H1 (cell line): ENCODE measurements around the gene AGAP1. TPM values are rescaled to one million over a fixed set of nuclear protein-coding genes. Genes with fewer than 3 reads are reported as not detected.

Experiments
- CBX8 ChIP-seq: fragments of 300-800, 300-1000 bp; sonication (generic); IDR thresholded peaks from 2 replicates; pipeline ENCODE4 v1.7.1; 2016; ENCODE audit warnings: low read depth, low read length, borderline replicate concordance
- HDAC2 ChIP-seq, 2 experiments: fragments of 300-600 bp in 1 of 2; sonication (generic) in 1 of 2; IDR thresholded peaks; 2 replicates each; pipeline ENCODE4 v1.6.1; 2011 to 2012; ENCODE audit warnings: low read depth in 2 of 2, low read length in 2 of 2, mild to moderate bottlenecking in 2 of 2, moderate library complexity in 2 of 2, borderline replicate concordance in 1 of 2, inconsistent platforms in 1 of 2
- HDAC6 ChIP-seq: IDR thresholded peaks from one replicate; pipeline ENCODE4 v1.7.1; 2012; ENCODE audit warnings: low read depth, mild to moderate bottlenecking, inconsistent platforms, low read length, moderate library complexity
- SRF ChIP-seq: IDR thresholded peaks from 2 replicates; pipeline ENCODE4 v1.6.1; 2011; ENCODE audit warnings: mild to moderate bottlenecking, low read depth, low read length, moderate library complexity
- polyA plus RNA-seq, 7 experiments: library from polyadenylated mRNA; depleted of rRNA in 3 of 7; stranded (reverse) in 5 of 7; unstranded in 2 of 7; fragments of >200 nt in 5 of 7; fragments of 200-250 nt in 2 of 7; gene quantifications; 1 replicate in 5 of 7; 2 replicates in 1 of 7; 4 replicates in 1 of 7; pipeline versions ENCODE4 v1.2.1 to v1.2.3, GENCODE V29; 2011 to 2013; ENCODE audit warnings: missing spikeins in 2 of 7, mixed read lengths in 2 of 7
- total RNA-seq: library from RNA; stranded (reverse); fragmentation: NEBNext Ultra II Directional; extraction: Animal tissue kit (Norgen Biotek cat#: 25700); gene quantifications from 2 replicates; pipeline ENCODE4 v1.2.1, GENCODE V29; 2021
- TF ChIP-seq, protein P1 (sequence below): IDR thresholded peaks from 2 replicates; pipeline ENCODE4 v1.6.1; 2011; ENCODE audit warnings: low read length, improper control_type of control experiment

The AGAP1 gene
- total and polyA plus RNA-seq, 2 of the 8 experiments (the other 6 are each of a cell fraction or from before 2014, with no cell fraction given) = 18.1 to 39.4 TPM

- TF ChIP-seq HDAC2 (IDR thresholded peaks at IDR 0.05; ENCODE audit: borderline replicate concordance in 1 of 2, low read depth in 2 of 2, low read length in 2 of 2) (no peak), SRF (no peak), HDAC6 (no peak), CBX8 (no peak)
- TF ChIP-seq, protein P1, sequence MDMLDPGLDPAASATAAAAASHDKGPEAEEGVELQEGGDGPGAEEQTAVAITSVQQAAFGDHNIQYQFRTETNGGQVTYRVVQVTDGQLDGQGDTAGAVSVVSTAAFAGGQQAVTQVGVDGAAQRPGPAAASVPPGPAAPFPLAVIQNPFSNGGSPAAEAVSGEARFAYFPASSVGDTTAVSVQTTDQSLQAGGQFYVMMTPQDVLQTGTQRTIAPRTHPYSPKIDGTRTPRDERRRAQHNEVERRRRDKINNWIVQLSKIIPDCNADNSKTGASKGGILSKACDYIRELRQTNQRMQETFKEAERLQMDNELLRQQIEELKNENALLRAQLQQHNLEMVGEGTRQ = no peak
These were observed 383.5 kb downstream of the AGAP1 start (continued) for GRCh38 chr2:235877275-235877802.
